Keratinocyte (primary cell): ENCODE results near the gene ACOT9.

Source experiments
- CTCF ChIP-seq, 3 experiments: IDR thresholded peaks in 1 of 3; conservative IDR thresholded peaks in 1 of 3; optimal IDR thresholded peaks in 1 of 3; 2 replicates in 2 of 3; 3 replicates in 1 of 3; pipeline versions ENCODE3 to v1.5.1; 2011; ENCODE audit warnings: low read length in 3 of 3, mild to moderate bottlenecking in 3 of 3, moderate library complexity in 2 of 3, control low read depth in 1 of 3, inconsistent platforms in 1 of 3; ENCODE audit not compliant: insufficient read depth in 2 of 3; ENCODE audit errors: extremely low read depth in 1 of 3
- EZH2 ChIP-seq: IDR thresholded peaks from one replicate; pipeline ENCODE4 v1.6.1; 2012; ENCODE audit warnings: inconsistent platforms, mild to moderate bottlenecking, low read length, moderate library complexity

GRCh38 chrX:23788946-23789345 is 45.9 kb upstream of the ACOT9 start:
- TF ChIP-seq EZH2 (no peak), CTCF (optimal IDR thresholded peaks at IDR 0.05 in 1 of 3, IDR thresholded peaks at IDR 0.05 in 1 of 3, conservative IDR thresholded peaks at IDR 0.05 in 1 of 3; ENCODE audit: extremely low read depth in 1 of 3, insufficient read depth in 2 of 3, low read length in 3 of 3) (no peak)
